IMR-90 (cell line): Measurements from ENCODE around the gene KIF1C. TPM values are rescaled to one million over a fixed set of nuclear protein-coding genes. Genes with fewer than 3 reads are reported as not detected.

Experiments used
- ATAC-seq: fragments of 200-7000 bp; cut with Tn5 transposase; 2 replicates; pipeline ENCODE4 v1.9.1; 2020; ENCODE audit warnings: low read depth, mild to moderate bottlenecking, moderate library complexity
- BruUV-seq: library from RNA; stranded (reverse); fragments of 400-500 nt; replicated peaks from 2 replicates; lab custom pipeline; 2021; lab: Mats Ljungman, UMichigan
- CTCF ChIA-PET: fragments of 300-600 bp; formaldehyde crosslinking; extraction: SDS; loops from one replicate; lab custom pipeline; 2021; ENCODE audit warnings: antibody characterized with exemption; lab: Yijun Ruan, JAX
- POLR2A ChIA-PET: fragments of 300-600 bp; sonication (Branson Sonifier 250); formaldehyde crosslinking; loops from one replicate; lab custom pipeline; 2022; ENCODE audit warnings: antibody characterized with exemption; ENCODE audit not compliant: unreplicated experiment; lab: Charles Lee
- DNase-seq: peaks from one replicate; pipeline ENCODE4 v3.0.0; 2013
- H2AFZ ChIP-seq: replicated peaks from 2 replicates; pipeline ENCODE3; 2013; ENCODE audit warnings: low read length, mild to moderate bottlenecking; ENCODE audit not compliant: poor library complexity
- H2AK5ac ChIP-seq: 2 replicates; pipeline ENCODE4 v1.6.1; 2013; ENCODE audit warnings: low read depth, low read length, inconsistent platforms
- H2AK9ac ChIP-seq: replicated peaks from 2 replicates; pipeline ENCODE3; 2013; ENCODE audit warnings: mild to moderate bottlenecking, low read depth, low read length, moderate library complexity; ENCODE audit not compliant: poor library complexity
- H2BK120ac ChIP-seq: 2 replicates; pipeline ENCODE4 v1.6.1; 2013; ENCODE audit warnings: low read depth, low read length, inconsistent platforms
- H2BK15ac ChIP-seq: 3 replicates; pipeline ENCODE4 v1.6.1; 2013; ENCODE audit warnings: low read depth, low read length, inconsistent platforms
- H2BK20ac ChIP-seq: 2 replicates; pipeline ENCODE4 v1.6.1; 2013; ENCODE audit warnings: low read depth, mild to moderate bottlenecking, inconsistent platforms, low read length, moderate library complexity
- H2BK5ac ChIP-seq: 2 replicates; pipeline ENCODE4 v1.6.1; 2013; ENCODE audit warnings: mild to moderate bottlenecking, low read depth, low read length, inconsistent platforms; ENCODE audit not compliant: poor library complexity, severe bottlenecking
- H3K14ac ChIP-seq: replicated peaks from 2 replicates; pipeline ENCODE4 v1.6.1; 2013; ENCODE audit warnings: low read depth, low read length, inconsistent platforms
- H3K18ac ChIP-seq: 2 replicates; pipeline ENCODE4 v1.6.1; 2013; ENCODE audit warnings: low read depth, low read length, control low read depth
- H3K23ac ChIP-seq: 2 replicates; pipeline ENCODE4 v1.6.1; 2013; ENCODE audit warnings: low read depth, low read length, inconsistent platforms
- H3K27ac ChIP-seq: 2 replicates; pipeline ENCODE4 v1.5.1; 2013; ENCODE audit warnings: mild to moderate bottlenecking, control low read depth, low read length; ENCODE audit not compliant: insufficient read depth
- H3K27me3 ChIP-seq: 2 replicates; pipeline ENCODE4 v1.6.1; 2013; ENCODE audit warnings: low read length; ENCODE audit not compliant: control insufficient read depth, insufficient read depth
- H3K36me3 ChIP-seq: 2 replicates; pipeline ENCODE4 v1.6.1; 2013; ENCODE audit warnings: low read length, mixed read lengths; ENCODE audit not compliant: control insufficient read depth, insufficient read depth
- H3K4ac ChIP-seq: 2 replicates; pipeline ENCODE4 v1.6.1; 2013; ENCODE audit warnings: low read depth, low read length, inconsistent platforms
- H3K4me1 ChIP-seq: 2 replicates; pipeline ENCODE4 v1.6.1; 2013; ENCODE audit warnings: low read length, mixed read lengths; ENCODE audit not compliant: control insufficient read depth, insufficient read depth
- H3K4me2 ChIP-seq: 2 replicates; pipeline ENCODE4 v1.6.1; 2013; ENCODE audit warnings: low read depth, mild to moderate bottlenecking, control low read depth, low read length, moderate library complexity
- H3K4me3 ChIP-seq: 2 replicates; pipeline ENCODE4 v1.5.1; 2013; ENCODE audit warnings: low read depth, mild to moderate bottlenecking, control low read depth, low read length, moderate library complexity; ENCODE audit not compliant: insufficient read depth
- H3K56ac ChIP-seq: 2 replicates; pipeline ENCODE4 v1.6.1; 2013; ENCODE audit warnings: low read length, inconsistent platforms; ENCODE audit not compliant: insufficient read depth; ENCODE audit errors: extremely low read depth
- H3K79me1 ChIP-seq, 2 experiments: 2 replicates each; pipeline ENCODE4 v1.6.1; 2013; ENCODE audit warnings: low read length in 2 of 2, inconsistent platforms in 1 of 2, low read depth in 1 of 2
- H3K9ac ChIP-seq: 2 replicates; pipeline ENCODE4 v1.6.1; 2013; ENCODE audit warnings: low read depth, low read length, control low read depth
- H3K9me1 ChIP-seq: 2 replicates; pipeline ENCODE4 v1.6.1; 2013; ENCODE audit warnings: low read length, inconsistent platforms; ENCODE audit not compliant: insufficient read depth
- H3K9me3 ChIP-seq: 2 replicates; pipeline ENCODE4 v1.6.1; 2013; ENCODE audit warnings: low read length; ENCODE audit not compliant: control insufficient read depth, insufficient read depth
- H4K20me1 ChIP-seq: 2 replicates; pipeline ENCODE4 v1.6.1; 2013; ENCODE audit warnings: low read length, inconsistent platforms; ENCODE audit not compliant: insufficient read depth
- H4K5ac ChIP-seq: 2 replicates; pipeline ENCODE4 v1.6.1; 2013; ENCODE audit warnings: mild to moderate bottlenecking, low read depth, low read length, control low read depth
- H4K8ac ChIP-seq, 2 experiments: 2 replicates each; pipeline ENCODE4 v1.6.1; 2013; ENCODE audit warnings: low read depth in 2 of 2, low read length in 2 of 2, control low read depth in 1 of 2, inconsistent platforms in 1 of 2
- H4K91ac ChIP-seq: 2 replicates; pipeline ENCODE4 v1.6.1; 2013; ENCODE audit warnings: low read depth, low read length, inconsistent platforms; ENCODE audit not compliant: insufficient read depth
- BHLHE40 ChIP-seq: fragments of 150-350 bp; IDR thresholded peaks from 2 replicates; pipeline ENCODE4 v1.6.1; 2016; ENCODE audit warnings: mild to moderate bottlenecking, low read depth, low read length
- CEBPB ChIP-seq: IDR thresholded peaks from 2 replicates; pipeline ENCODE4 v1.6.1; 2012; ENCODE audit warnings: low read depth, low read length, improper control_type of control experiment
- CHD1 ChIP-seq: IDR thresholded peaks from 2 replicates; pipeline ENCODE4 v1.6.1; 2012; ENCODE audit warnings: low read depth, low read length, improper control_type of control experiment
- FOS ChIP-seq: fragments of 150-350 bp; IDR thresholded peaks from 2 replicates; pipeline ENCODE4 v1.6.1; 2016; ENCODE audit warnings: low read depth, low read length
- MAFK ChIP-seq: IDR thresholded peaks from 2 replicates; pipeline ENCODE4 v1.6.1; 2012; ENCODE audit warnings: low read depth, low read length, improper control_type of control experiment
- MAZ ChIP-seq: IDR thresholded peaks from 2 replicates; pipeline ENCODE4 v1.6.1; 2012; ENCODE audit warnings: low read depth, mild to moderate bottlenecking, low read length, improper control_type of control experiment, moderate library complexity, borderline replicate concordance
- MXI1 ChIP-seq: IDR thresholded peaks from 2 replicates; pipeline ENCODE4 v1.6.1; 2012; ENCODE audit warnings: low read depth, mild to moderate bottlenecking, low read length, moderate library complexity, borderline replicate concordance
- NFE2L2 ChIP-seq: fragments of 150-350 bp; IDR thresholded peaks from 2 replicates; pipeline ENCODE4 v1.6.1; 2016; ENCODE audit warnings: low read depth, mild to moderate bottlenecking, low read length
- POLR2A ChIP-seq: IDR thresholded peaks from 2 replicates; pipeline ENCODE4 v1.6.1; 2012; ENCODE audit warnings: mild to moderate bottlenecking, low read depth, low read length
- RAD21 ChIP-seq: IDR thresholded peaks from 2 replicates; pipeline ENCODE4 v1.6.1; 2012; ENCODE audit warnings: low read length, improper control_type of control experiment
- RCOR1 ChIP-seq: IDR thresholded peaks from 2 replicates; pipeline ENCODE4 v1.6.1; 2012; ENCODE audit warnings: mild to moderate bottlenecking, low read length, improper control_type of control experiment; ENCODE audit not compliant: insufficient replicate concordance
- RFX5 ChIP-seq: IDR thresholded peaks from 2 replicates; pipeline ENCODE4 v1.8.0; 2012; ENCODE audit warnings: low read depth, mild to moderate bottlenecking, low read length, moderate library complexity
- SMC3 ChIP-seq: fragments of 150-350 bp; IDR thresholded peaks from 2 replicates; pipeline ENCODE4 v1.6.1; 2016; ENCODE audit warnings: low read depth, mild to moderate bottlenecking, antibody characterized with exemption, low read length, moderate library complexity
- WGBS, 2 experiments: methylation state at CpG; one replicate each; pipeline versions ENCODE4 v1.1.5 to v1.1.7; 2013; ENCODE audit warnings: missing lambda C conversion rate in 2 of 2; ENCODE audit not compliant: insufficient read length in 1 of 2; ENCODE audit errors: extremely low coverage in 2 of 2; 5-methylcytosine and 5-hydroxymethylcytosine counted together
- dilution Hi-C: fragments of 300-500 bp; cut with HindIII; formaldehyde crosslinking; loops from one replicate; pipeline ENCODE4 v1.14.3; 2018; ENCODE audit warnings: low sequenced_read_pairs; ENCODE audit not compliant: unreplicated experiment
- in situ Hi-C: fragments of 300-500 bp; cut with MboI; formaldehyde crosslinking; loops from 3 replicates; pipeline ENCODE4 v1.14.3; 2019; ENCODE audit warnings: low sequenced_read_pairs, inconsistent platforms, mixed read lengths
- intact Hi-C: fragments of 100-400 bp; cut with micrococcal nuclease; formaldehyde crosslinking; loops from 2 replicates; pipeline ENCODE4 v1.10.0; 2022
- polyA plus RNA-seq, 3 experiments: library from polyadenylated mRNA; depleted of rRNA; stranded (reverse); fragments of >200 nt; gene quantifications; 2 replicates each; pipeline ENCODE4 v1.2.3, GENCODE V29; 2012; ENCODE audit warnings: low replicate concordance in 1 of 3
- total RNA-seq: library from RNA; depleted of rRNA; stranded (reverse); fragments of >200 nt; gene quantifications from 2 replicates; pipeline ENCODE4 v1.2.3, GENCODE V29; 2012
- TF ChIP-seq, protein P1 (sequence below): fragments of 150-350 bp; IDR thresholded peaks from 2 replicates; pipeline ENCODE4 v1.6.1; 2016; ENCODE audit warnings: low read depth, mild to moderate bottlenecking, low read length, moderate library complexity, borderline replicate concordance
- TF ChIP-seq, protein P2 (sequence below): fragments of 150-350 bp; IDR thresholded peaks from 2 replicates; pipeline ENCODE4 v1.6.1; 2017; ENCODE audit warnings: mild to moderate bottlenecking, antibody characterized with exemption, low read length, low read depth
- TF ChIP-seq, protein P3 (sequence below): conservative IDR thresholded peaks from 2 replicates; pipeline ENCODE4 v1.5.1; 2012; ENCODE audit warnings: mild to moderate bottlenecking, low read depth, low read length, improper control_type of control experiment

The KIF1C gene
- total and polyA plus RNA-seq, 2 of the 4 experiments (the other 2 are of a cell fraction): 27.4 to 28.7 TPM

DNA sequence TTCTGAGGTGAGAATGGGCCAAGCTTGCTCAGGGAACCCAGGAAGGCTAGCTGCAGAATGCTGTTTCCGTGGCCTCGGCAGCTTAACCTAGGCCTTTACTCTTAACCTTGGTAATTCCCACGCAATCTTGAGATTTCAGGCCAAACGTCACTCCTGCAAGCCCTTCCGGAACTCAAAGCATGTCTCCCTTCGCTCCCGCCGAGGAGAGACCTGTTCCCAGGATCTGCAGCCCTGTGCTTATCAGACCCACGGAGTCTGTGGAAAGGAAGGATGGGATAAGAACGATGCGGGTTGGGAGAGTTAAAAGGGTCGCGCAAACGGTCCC is 80.0 kb downstream of the KIF1C start:
- no peaks in the 10 kb centered on the region for H3K4me1 ChIP-seq
- 0 out of 2 replicates have a peak overlapping the region, but pooled peaks have one; percentile 39 for H3K23ac ChIP-seq
- peak overlapping the region; percentile 74 for H3K4ac ChIP-seq
- no peak overlapping the region for H3K18ac ChIP-seq
- H2BK120ac ChIP-seq: no peak overlapping the region
- H3K56ac ChIP-seq: no peak overlapping the region
- no peak overlapping the region for H2BK5ac ChIP-seq
- ChIA-PET POLR2A (no interaction called here), CTCF (no interaction called here)
- in situ Hi-C loops: no loop called here
- H4K8ac ChIP-seq: peak overlapping the region; percentile 92 to 95
- H3K14ac ChIP-seq: peak overlapping the region; percentile 40; the same call in 1 of the 2 replicates
- dilution Hi-C loops: no loop called here
- BruUV-seq: no TSS peak
- H3K4me2 ChIP-seq: peak overlapping the region; percentile 63
- H2BK15ac ChIP-seq: no peak overlapping the region
- H2AK9ac ChIP-seq: peak overlapping the region; percentile 51
- no peaks in the 10 kb centered on the region for H3K36me3 ChIP-seq
- no peaks in the 10 kb centered on the region for H3K9me1 ChIP-seq
- peak overlapping the region; percentile 30; the same call in 1 of the 2 replicates for H3K9ac ChIP-seq
- H4K20me1 ChIP-seq: no peaks in the 10 kb centered on the region
- H3K4me3 ChIP-seq: peak overlapping the region; percentile 66
- H4K5ac ChIP-seq: peak overlapping the region; percentile 85
- H3K27me3 ChIP-seq: no peaks in the 10 kb centered on the region
- peaks cover 0 to 8% of the 10 kb centered on the region in 2 experiments; a peak in 3 of 4 replicates for H3K79me1 ChIP-seq
- H2AFZ ChIP-seq: peak overlapping the region; percentile 98
- no peak overlapping the region for H3K27ac ChIP-seq
- no peak overlapping the region for H4K91ac ChIP-seq
- H3K9me3 ChIP-seq: peaks cover 5% of the 10 kb centered on the region; the same call in 1 of the 2 replicates
- intact Hi-C loops: no loop called here
- H2AK5ac ChIP-seq: no peak overlapping the region
- whole genome bisulfite sequencing, 2 experiments: 15% methylated on average over 8 of the region's 14 CpGs; no CpG with 5 or more reads in 1 of the 2 experiments
- DNase-seq (no peak), ATAC-seq (peak; percentile 19; the same call in 1 of the 2 replicates)
- no peak overlapping the region for H2BK20ac ChIP-seq
- TF ChIP-seq RCOR1 (no peak), RAD21 (no peak), RFX5 (no peak), BHLHE40 (no peak), CHD1 (no peak), CEBPB (no peak), FOS (no peak), NFE2L2 (no peak), SMC3 (no peak), MAZ (no peak), MXI1 (no peak), MAFK (no peak), POLR2A (no peak)
- TF ChIP-seq, protein P1, sequence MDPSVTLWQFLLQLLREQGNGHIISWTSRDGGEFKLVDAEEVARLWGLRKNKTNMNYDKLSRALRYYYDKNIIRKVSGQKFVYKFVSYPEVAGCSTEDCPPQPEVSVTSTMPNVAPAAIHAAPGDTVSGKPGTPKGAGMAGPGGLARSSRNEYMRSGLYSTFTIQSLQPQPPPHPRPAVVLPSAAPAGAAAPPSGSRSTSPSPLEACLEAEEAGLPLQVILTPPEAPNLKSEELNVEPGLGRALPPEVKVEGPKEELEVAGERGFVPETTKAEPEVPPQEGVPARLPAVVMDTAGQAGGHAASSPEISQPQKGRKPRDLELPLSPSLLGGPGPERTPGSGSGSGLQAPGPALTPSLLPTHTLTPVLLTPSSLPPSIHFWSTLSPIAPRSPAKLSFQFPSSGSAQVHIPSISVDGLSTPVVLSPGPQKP: no peak
- TF ChIP-seq, protein P2, sequence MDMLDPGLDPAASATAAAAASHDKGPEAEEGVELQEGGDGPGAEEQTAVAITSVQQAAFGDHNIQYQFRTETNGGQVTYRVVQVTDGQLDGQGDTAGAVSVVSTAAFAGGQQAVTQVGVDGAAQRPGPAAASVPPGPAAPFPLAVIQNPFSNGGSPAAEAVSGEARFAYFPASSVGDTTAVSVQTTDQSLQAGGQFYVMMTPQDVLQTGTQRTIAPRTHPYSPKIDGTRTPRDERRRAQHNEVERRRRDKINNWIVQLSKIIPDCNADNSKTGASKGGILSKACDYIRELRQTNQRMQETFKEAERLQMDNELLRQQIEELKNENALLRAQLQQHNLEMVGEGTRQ: no peak
- TF ChIP-seq, protein P3, sequence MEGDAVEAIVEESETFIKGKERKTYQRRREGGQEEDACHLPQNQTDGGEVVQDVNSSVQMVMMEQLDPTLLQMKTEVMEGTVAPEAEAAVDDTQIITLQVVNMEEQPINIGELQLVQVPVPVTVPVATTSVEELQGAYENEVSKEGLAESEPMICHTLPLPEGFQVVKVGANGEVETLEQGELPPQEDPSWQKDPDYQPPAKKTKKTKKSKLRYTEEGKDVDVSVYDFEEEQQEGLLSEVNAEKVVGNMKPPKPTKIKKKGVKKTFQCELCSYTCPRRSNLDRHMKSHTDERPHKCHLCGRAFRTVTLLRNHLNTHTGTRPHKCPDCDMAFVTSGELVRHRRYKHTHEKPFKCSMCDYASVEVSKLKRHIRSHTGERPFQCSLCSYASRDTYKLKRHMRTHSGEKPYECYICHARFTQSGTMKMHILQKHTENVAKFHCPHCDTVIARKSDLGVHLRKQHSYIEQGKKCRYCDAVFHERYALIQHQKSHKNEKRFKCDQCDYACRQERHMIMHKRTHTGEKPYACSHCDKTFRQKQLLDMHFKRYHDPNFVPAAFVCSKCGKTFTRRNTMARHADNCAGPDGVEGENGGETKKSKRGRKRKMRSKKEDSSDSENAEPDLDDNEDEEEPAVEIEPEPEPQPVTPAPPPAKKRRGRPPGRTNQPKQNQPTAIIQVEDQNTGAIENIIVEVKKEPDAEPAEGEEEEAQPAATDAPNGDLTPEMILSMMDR: no peak
